Hepatocyte (in vitro differentiated cells): Measurements from ENCODE around the gene UBA1.

Source experiments
- EZH2 ChIP-seq: fragments of 200-600 bp; sonication (generic); IDR thresholded peaks from 2 replicates; pipeline ENCODE4 v1.6.1; 2016; ENCODE audit warnings: antibody characterized with exemption, mild to moderate bottlenecking, borderline replicate concordance
- EZH2phosphoT487 ChIP-seq: fragments of 200-600 bp; sonication (generic); IDR thresholded peaks from one replicate; pipeline ENCODE4 v1.6.1; 2018; ENCODE audit warnings: antibody characterized with exemption, mild to moderate bottlenecking, low read depth, moderate library complexity; ENCODE audit not compliant: unreplicated experiment, severe bottlenecking
- TF ChIP-seq, protein P1 (sequence below): fragments of 200-600 bp; sonication (generic); IDR thresholded peaks from 2 replicates; pipeline ENCODE4 v1.5.1; 2016; ENCODE audit warnings: antibody characterized with exemption, mild to moderate bottlenecking; ENCODE audit not compliant: poor library complexity

DNA sequence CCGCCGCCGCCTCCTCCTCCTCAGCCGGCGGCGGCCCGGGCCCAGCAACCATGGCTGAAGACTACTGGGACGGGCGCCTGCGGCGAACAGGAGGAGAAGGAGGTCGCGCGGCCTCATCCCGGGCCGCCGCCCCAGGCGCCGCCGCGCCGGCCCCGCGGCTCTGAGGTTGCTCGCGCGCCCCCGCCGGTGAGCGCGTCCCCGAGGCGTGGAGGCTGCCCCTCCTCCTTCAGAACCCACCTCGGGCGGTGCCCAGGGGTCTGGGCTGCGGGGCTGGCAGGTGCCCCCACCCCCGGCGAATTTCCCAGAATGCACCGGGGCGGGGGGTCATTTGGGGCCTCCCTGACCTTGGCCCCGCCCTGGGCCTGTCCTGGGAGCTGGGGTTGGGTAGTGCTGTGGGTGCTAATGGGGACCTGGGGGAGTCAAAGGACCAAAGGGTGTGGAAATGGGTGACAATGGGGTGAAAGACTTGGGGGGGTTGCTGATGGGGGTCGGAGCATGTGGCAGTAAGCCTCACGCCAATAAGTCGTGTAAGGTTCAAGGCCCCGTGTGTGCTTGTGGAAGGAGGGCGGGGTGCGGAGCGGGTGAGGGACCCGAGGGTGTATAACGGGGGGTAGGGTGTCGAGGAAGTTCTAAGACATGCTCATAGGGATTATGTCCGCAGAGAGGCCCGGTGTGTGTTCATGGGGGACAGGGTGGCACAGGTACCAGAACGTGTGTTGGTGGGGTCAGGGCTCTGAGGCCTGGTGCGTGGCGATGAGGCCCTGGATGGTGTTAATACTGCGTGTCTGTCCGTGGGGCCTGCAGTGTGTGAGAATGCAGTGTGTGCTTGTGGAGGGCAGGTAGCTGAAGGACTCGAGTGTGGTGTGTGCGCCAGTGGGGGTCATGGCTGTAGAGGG, 25.5 kb downstream of the UBA1 start:
- TF ChIP-seq, protein P1, sequence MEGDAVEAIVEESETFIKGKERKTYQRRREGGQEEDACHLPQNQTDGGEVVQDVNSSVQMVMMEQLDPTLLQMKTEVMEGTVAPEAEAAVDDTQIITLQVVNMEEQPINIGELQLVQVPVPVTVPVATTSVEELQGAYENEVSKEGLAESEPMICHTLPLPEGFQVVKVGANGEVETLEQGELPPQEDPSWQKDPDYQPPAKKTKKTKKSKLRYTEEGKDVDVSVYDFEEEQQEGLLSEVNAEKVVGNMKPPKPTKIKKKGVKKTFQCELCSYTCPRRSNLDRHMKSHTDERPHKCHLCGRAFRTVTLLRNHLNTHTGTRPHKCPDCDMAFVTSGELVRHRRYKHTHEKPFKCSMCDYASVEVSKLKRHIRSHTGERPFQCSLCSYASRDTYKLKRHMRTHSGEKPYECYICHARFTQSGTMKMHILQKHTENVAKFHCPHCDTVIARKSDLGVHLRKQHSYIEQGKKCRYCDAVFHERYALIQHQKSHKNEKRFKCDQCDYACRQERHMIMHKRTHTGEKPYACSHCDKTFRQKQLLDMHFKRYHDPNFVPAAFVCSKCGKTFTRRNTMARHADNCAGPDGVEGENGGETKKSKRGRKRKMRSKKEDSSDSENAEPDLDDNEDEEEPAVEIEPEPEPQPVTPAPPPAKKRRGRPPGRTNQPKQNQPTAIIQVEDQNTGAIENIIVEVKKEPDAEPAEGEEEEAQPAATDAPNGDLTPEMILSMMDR, result no peak
- TF ChIP-seq EZH2 (no peak), EZH2phosphoT487 (no peak)
